Neural cell (in vitro differentiated cells): ENCODE measurements around the gene IPO11.

Source experiments
- CTCF ChIP-seq: fragments of 450-650 bp; IDR thresholded peaks from 2 replicates; pipeline ENCODE4 v1.5.1; 2014; ENCODE audit warnings: antibody characterized with exemption, mild to moderate bottlenecking, moderate library complexity; ENCODE audit not compliant: poor library complexity, severe bottlenecking
- EP300 ChIP-seq: fragments of 450-650 bp; conservative IDR thresholded peaks from 2 replicates; pipeline ENCODE4 v1.6.1; 2014; ENCODE audit warnings: antibody characterized with exemption, mild to moderate bottlenecking, moderate library complexity; ENCODE audit not compliant: poor library complexity, severe bottlenecking
- EZH2 ChIP-seq: fragments of 200-600, 300-800 bp; shearing (Covaris generic), sonication (generic); IDR thresholded peaks from 2 replicates; pipeline ENCODE4 v1.6.1; 2014; ENCODE audit warnings: antibody characterized with exemption, low read length, borderline replicate concordance, mild to moderate bottlenecking; ENCODE audit not compliant: insufficient read depth, poor library complexity, severe bottlenecking
- POLR2AphosphoS5 ChIP-seq: IDR thresholded peaks from 2 replicates; pipeline ENCODE4 v1.6.1; 2012
- RAD21 ChIP-seq: fragments of 450-650 bp; conservative IDR thresholded peaks from 2 replicates; pipeline ENCODE4 v1.6.1; 2014; ENCODE audit warnings: antibody characterized with exemption, mild to moderate bottlenecking, moderate library complexity
- SMC3 ChIP-seq: fragments of 450-650 bp; conservative IDR thresholded peaks from 2 replicates; pipeline ENCODE4 v1.6.1; 2014; ENCODE audit warnings: antibody characterized with exemption, mild to moderate bottlenecking, moderate library complexity; ENCODE audit not compliant: poor library complexity
- TAF1 ChIP-seq: IDR thresholded peaks from 2 replicates; pipeline ENCODE4 v1.6.1; 2012; ENCODE audit warnings: low read depth

GRCh38 chr5:62369039-62369438, 43.5 kb upstream of the IPO11 start:
- TF ChIP-seq CTCF (no peak), EP300 (no peak), RAD21 (no peak), TAF1 (no peak), SMC3 (no peak), EZH2 (no peak), POLR2AphosphoS5 (no peak)
